Stimulated activated CD8-positive, alpha-beta memory T cell treated with anti-CD3 and anti-CD28 coated beads, Interleukin-7, amount 100 ng/mL, for 24 hours (primary cell): ENCODE measurements around the gene AGAP3.

ENCODE experiments used
- DNase-seq: peaks from one replicate; pipeline ENCODE4 v3.0.0-alpha.2; 2020; ENCODE audit warnings: low read depth

Gene AGAP3

GRCh38 chr7:151057989-151058780 lies 28.1 kb upstream of the AGAP3 start:
- DNase-seq = peak; percentile 92

- no peak for DNase-seq
Measured at GRCh38 chr7:151058781-151059366, 27.4 kb upstream of the AGAP3 start.

DNA sequence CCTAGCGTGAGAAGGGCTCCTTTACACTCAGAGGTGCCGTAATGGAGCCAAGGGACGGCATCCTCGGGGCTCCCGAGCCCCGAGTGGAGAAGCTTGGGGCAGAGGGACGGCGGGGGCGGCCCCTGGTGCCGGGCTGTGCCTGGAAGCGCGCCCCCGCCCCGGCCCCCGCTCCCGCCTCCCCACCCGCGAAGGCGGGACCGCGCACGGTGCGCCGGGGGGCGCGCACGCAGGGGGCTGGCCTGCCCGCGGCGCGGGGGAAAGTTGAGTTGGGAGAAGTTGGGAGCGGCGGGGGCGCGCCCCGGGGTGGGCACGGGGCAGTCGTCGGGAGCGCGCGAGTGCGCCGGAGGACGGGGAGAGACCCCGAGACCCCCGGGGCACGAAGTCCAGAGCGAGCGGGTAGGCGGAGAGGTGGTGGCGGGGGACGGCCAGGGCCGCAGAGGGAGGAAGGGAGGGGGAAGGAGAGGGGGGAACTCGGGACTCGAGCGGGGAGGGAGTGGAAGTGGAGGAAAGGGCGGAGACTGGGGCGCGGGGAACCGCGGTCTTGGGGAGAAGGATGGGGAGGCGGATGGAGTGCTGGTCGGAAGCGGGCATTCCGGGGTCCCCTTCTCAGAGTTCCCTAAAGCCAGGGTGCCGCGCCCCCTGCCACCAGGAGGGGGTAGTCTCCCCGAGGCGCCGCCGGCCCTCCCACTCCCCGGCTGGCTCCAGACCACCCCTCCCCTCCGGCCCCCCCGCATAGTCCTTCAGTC lies 26.7 kb upstream of the AGAP3 start, which contains the start of gene SLC4A2:
TSS of gene SLC4A2 (plus strand) at position 223 of the 746 bp plus-strand sequence. CDS start 2,399 bp downstream, outside the sequence.
- DNase-seq = peak; percentile 42

DNA sequence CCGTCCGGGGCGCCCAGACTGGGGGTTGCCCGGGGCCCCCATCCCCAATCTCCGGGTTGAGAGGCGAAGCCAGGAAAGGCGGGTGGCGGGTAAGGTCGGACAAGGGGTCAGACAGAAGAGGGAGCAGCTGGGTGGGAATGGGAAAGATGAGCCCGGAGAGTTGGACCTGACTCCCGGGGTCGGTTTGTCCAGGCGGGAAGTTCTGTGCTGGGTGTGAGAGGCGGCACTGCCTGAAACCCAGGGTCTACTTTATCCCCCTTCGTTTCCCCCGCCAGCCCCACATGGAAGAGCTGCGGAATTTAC lies 26.2 kb upstream of the AGAP3 start:
- no peak for DNase-seq

- DNase-seq = no peak
Measured at GRCh38 chr7:151060416-151061212, 25.7 kb upstream of the AGAP3 start.

DNA sequence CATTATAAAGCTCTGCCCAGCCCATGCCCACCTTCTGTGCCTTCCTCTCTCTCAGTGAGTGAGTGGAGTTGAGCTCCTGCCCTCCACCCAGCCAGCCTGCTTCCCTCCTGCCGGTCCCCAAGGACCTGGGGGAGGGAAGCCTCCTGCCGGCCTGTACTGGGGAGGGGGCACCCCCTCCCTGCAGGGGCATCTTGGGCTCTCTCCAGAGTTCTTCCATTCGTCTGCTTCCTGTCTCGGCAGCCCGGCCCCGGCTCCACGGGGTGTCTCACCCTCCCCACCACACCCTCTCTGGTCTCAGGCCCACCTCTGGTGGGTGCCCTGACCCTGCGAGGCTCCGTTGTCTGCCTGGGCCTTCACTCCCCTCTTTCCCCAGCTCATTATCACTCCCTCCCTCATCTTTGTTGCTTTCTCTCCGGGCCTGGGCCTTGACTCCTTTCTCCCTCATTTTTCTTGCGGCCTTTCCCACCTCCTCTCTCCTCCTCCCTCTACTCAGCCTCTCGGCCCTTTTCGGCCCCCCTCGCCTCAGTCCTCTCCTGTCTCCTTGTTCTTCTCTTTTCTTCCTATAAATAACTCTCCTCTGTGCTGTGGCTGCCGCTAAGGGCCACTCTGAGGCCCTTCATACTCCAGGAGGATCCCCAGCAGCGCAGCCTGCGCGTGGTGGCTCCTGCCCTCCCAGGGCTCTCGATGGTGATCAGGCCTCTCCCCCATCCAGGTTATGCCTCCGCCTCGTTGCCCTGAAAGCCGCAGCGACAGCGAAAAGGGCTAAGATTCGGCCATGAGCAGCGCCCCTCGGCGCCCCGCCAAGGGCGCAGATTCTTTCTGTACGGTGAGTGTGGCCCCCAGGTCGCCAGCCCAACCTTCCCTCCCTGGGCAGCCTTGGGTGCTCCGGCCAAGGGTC lies 24.8 kb upstream of the AGAP3 start:
- DNase-seq = no peak

DNA sequence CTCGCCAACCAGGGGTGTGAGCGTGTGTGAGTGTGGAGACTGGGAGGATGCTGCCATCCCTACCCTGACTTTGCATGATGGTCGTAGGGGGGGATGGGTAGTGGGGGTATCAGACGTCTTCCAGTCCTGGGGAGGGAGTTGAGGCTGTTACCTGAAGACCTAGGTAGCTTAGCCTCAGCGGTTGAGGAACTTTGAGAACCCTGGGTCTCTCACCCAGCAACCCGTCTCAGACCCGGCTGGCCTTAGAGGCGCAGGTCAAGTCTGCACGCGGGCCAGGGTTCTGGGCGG lies 24.2 kb upstream of the AGAP3 start:
- no peak for DNase-seq

DNA sequence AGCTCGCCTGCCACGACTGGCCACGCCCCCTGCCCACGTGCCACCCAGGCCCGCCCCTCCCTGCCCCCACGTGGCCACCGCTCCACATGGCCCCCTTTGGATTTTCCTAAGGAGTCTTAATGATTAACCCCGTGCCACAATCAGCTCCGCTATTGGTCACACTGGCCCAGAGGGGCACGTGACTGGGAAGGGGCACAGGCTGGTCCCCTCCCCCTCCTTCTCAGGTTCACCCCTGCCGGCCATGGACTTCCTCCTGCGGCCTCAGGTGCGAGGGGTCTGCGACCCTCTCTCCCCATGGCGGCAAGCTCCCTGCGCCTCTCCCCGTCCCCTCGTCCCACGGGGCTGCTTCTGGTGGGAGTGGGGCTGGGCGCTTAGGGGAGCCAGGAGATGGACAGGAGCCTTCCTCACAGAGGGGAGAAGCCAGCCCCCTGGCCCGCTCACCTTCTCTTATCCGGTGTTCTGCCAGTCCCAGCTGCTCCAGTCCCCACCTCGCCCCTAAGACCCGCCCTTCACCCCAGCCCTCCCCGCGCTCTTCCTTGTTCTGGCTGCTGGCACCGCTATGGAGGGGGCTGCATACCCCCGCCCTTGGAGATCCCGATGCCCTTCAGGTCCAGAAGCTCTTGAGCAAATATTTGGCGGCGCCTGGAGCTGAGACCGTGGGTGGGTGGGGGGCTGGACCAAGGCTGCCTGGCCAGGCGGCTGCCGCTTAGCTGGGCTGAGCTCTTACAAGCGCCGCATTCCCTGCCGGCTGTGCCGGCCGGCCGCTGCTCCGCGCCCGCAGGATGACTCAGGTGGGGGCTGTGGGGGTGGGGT lies 23.7 kb upstream of the AGAP3 start:
- DNase-seq = no peak

DNA sequence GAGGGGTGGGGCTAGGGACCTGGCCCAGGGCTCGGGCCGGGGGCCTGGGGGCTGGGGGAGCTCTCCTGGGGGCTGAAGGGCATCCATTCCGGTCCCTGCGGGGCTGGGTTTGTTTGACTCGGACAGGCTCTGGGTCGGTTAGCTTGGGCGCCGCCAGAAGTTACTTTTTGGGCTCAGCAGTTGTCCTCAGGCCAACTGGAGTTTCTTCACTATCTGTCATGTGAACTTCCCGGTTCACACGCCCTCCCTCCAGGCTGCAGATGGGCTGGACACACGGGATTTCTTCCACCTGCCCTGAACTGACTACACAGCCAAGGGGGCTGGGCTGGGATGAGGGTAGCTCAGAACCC lies 23.1 kb upstream of the AGAP3 start:
- no peak for DNase-seq

DNA sequence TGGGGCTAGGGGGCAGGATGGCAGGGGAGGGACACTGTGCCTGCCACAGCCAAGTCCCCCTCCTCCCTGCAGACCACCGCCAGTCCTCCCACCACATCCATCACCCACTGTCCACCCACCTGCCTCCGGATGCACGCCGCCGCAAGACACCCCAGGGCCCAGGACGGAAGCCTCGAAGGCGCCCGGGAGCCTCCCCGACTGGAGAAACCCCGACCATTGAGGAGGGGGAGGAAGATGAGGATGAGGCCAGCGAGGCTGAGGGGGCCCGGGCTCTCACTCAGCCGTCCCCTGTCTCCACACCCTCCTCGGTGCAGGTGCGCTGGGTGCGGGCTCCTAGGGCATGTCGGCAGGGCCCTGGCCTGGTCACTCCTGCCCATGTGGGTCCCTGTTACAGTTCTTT lies 21.8 kb upstream of the AGAP3 start:
- DNase-seq = no peak

- DNase-seq = no peak
Measured at GRCh38 chr7:151064993-151065392, 21.3 kb upstream of the AGAP3 start.

- DNase-seq = no peak
Measured at GRCh38 chr7:151065516-151065915, 20.8 kb upstream of the AGAP3 start.

DNA sequence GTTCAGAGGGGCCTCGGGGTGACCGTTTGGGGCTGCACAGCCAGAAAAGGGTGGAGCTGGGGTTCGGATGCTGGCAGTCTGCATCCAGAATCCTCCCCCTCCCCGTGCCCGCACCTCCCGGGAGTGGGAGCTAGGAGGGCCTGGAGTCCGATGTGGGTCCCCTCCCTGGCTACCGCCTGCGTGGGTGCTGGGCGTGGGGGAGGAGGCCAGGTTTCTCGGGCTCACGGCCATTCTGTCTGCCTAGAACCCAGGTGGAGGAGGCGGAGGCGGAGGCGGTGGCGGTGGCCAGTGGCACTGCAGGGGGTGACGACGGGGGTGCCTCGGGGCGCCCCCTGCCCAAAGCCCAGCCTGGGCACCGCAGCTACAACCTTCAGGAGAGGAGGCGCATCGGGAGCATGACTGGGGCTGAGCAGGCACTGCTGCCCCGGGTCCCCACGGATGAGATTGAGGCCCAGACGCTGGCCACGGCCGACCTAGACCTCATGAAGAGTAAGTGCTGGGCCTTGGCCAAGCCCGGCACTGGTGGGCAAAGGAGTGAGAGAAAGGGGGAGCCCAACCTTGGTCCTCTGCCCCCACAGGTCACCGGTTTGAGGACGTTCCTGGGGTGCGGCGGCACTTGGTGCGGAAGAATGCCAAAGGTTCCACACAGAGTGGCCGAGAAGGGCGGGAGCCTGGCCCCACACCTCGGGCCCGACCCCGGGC lies 19.9 kb upstream of the AGAP3 start:
- DNase-seq = no peak

DNA sequence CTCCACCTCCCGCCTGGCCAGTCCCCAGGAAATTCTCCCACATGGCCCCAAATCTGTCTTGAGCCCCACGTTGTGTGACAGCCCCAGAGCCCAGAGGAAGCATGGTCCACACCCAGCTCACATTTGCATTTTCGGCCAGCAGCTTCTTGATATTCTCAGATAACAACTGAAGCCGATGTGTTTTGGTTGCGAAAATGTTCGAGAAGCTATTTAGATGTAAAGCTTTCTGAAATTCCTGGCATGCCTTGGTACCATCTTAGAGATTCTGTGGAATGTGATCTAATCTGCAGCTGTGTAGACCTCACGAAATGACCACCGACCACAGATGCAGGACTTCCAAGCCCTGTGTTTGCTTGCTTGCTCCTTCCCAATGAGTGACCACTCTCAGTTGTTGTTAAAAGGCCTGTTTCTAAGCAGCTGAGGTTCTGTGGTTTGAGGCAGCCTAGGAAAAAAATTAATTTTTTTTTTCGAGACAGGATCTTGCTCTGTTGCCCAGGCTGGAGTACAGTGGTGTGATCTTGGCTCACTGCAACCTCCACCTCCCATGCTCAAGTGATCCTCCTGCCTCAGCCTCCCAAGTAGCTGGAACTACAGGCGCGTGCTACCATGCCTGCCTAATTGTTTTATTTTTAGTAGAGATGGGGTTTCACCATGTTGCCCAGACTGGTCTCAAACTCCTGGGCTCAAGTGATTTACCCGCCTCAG lies 18.1 kb upstream of the AGAP3 start:
- no peak for DNase-seq

DNA sequence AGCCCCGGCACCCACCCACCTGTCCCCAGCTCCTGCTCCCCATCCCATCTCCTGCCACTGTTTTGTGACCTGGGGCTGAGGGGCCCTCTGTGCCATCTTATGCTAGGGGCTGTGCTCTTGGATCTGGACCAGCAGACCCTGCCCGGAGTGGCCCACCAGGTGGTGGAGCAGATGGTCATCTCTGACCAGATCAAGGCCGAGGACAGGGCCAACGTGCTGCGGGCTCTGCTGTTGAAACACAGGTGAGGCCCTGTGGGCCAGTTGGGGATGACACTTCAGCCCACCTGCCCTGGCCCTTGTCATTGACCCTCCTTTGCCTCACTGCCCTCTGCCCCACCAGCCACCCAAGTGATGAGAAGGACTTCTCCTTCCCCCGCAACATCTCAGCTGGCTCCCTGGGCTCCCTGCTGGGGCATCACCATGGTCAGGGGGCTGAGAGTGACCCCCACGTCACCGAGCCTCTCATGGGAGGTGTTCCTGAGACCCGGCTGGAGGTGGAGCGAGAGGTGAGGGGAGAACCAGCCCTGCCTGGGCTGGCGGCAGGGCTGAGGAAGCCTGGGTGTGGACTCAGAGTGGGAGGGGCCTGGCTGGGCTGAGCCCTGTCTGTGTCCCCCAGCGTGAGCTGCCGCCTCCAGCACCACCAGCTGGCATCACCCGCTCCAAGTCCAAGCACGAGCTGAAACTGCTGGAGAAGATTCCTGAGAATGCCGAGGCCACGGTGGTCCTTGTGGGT lies 16.3 kb upstream of the AGAP3 start:
- DNase-seq = no peak

GRCh38 chr7:151070574-151070960 lies 15.7 kb upstream of the AGAP3 start:
- DNase-seq = no peak

DNA sequence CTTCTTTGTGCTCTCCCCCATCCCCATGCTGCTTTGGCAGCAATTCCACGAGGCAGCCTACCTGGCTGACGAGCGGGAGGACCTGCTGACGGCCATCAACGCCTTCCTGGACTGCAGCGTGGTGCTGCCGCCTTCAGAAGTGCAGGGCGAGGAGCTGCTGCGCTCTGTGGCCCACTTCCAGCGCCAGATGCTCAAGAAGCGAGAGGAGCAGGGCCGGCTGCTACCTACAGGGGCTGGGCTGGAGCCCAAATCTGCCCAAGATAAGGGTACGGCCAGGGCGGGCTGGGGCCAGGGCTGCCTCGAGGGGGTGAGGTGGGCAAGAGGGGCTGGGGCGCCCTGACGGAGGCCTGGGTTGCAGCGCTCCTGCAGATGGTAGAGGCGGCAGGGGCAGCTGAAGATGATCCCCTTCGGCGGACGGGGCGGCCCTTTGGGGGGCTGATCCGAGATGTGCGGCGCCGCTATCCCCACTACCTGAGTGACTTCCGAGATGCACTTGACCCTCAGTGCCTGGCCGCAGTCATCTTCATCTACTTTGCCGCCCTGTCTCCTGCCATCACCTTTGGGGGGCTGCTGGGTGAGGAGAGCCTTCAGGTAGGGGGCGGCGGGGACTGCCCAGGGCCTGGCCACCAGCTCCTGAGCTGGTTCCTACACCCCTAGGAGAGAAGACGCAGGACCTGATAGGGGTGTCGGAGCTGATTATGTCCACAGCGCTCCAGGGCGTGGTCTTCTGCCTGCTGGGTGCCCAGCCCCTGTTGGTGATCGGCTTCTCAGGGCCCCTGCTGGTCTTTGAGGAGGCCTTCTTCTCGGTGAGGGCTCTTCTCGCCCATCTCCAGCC lies 15.0 kb upstream of the AGAP3 start:
- no peak for DNase-seq

- DNase-seq = no peak
Measured at GRCh38 chr7:151073990-151074389, 12.3 kb upstream of the AGAP3 start.
